CD4-positive, alpha-beta T cell treated with Interleukin-1 beta for 1 hour (primary cell): ENCODE measurements around the gene KCNC3.
"Not testable (repeated sequence)": the region's sequence is repeated elsewhere in the genome, so short reads cannot be mapped to it uniquely, and the experiment has no call there.

Experiments used
- DNase-seq, 2 donors: peaks; one replicate each; pipeline ENCODE4 v3.0.0-alpha.2; 2020 to 2022

KCNC3 gene

DNA sequence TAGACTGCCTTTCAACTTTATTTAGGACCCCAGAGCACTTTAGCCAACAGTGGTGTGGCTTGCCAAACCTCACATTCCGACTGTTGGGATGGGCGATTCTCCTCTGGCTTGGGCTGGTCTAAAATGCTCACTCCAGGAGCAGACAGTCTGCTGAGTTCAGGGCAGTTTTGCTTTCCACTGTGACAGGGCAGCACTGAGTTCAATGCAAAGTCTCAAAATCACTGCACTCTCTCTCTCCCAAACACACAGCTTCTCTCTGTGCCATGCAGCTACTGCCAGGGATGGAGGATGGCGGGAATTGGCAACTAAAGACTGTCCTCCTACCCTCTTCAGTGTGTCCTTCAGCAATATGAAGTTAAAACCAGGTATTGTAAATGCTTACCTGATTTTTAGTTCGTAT, 23.1 kb upstream of the KCNC3 start:
- DNase-seq: no peak

DNA sequence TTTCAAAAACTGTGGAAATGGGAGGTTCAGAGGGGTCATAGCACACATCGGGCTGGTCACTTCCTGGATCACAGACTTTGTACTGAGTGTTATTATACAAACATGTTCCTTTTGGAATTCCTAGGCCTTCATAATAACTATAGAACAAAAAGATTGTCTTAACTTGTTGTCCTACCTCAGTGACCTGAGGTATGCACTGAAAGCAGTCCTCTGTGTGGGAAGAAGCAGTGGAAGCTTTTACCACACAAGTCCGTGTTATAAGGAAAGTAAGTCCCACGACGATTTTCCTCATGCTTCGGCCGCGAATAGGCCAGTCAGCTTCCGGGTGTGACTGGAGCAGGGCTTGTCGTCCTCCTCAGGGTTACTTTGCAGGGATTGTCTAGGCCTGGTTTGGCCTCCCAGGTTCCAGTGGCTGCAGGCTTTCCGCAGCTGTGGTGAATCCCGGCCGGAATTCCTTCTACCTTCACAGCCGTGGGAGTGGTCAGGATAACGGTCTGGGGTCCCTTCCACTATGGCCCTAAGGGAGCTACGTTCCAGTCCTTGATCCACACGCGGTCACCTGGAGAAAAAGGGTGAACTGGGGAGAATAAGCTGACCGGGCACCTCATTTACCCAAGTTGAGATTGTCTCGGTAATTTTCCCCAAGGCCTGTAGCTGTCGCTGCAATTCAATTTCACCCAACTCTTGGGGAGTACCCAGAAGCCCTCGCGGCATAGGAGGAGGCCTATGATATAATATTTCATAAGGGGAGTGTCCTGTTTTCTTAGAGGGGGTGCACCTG, 20.3 kb upstream of the KCNC3 start:
- DNase-seq: no peak

GRCh38 chr19:50347089-50347581, 18.0 kb upstream of the KCNC3 start:
- peak in 1 of 2 donors; percentile 61 for DNase-seq

DNA sequence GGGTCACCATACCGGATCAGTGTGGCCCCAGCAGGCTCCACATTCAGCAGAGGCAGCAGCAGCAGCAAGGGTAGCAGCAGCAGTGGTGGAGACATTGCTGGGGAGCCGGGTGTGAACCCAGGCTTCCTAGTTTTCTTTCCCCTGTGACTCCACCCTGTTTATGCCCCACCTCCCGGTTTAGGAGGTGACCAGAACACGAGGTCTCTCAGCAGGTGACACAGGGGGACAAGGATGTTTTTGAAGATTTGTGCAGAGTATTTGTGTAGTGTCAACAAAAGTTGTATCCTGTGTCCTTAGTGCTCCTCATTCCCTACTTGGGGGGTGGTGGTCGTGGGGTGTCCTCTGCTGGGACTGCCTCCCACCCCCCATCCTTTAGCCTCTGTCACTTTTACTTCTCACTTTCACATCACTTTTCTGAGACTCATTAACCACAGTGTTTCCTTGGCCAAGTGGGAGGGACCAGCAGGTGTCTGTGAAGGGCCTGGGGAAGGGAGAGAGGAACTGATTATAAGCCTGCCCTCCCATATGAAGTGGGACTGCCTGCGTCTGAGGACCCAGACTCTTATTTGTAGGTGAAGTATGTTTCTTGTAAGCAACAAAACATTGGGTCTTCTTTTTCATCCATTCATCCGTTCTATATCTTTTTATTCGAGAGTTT, 15.6 kb upstream of the KCNC3 start:
- peak in 1 of 2 donors; percentile 66 for DNase-seq

- peak in 1 of 2 donors; percentile 44 for DNase-seq
These were observed 12.0 kb upstream of the KCNC3 start for GRCh38 chr19:50341091-50341564.

DNA sequence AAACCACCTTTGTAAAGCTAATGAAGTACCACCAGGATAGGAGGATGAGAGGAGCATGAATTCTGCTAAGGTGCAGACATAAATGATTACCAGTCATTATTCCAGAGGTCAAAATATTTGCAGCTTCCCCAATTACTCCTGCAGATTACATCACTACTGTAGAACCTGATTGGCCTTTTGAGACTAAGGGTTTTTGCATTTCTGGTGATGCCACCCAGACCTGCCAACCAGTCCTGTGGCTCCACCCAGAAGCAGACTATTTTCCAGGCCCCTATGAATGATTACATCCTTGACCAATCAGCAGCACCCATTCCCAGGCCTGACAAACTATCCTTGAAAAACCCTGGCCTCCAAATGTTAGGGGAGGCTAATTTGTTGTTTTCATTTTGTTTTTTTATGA, 11.2 kb upstream of the KCNC3 start:
- DNase-seq: peak in 1 of 2 donors; percentile 22

GRCh38 chr19:50337031-50337430, 7.9 kb upstream of the KCNC3 start:
- not testable (repeated sequence) for DNase-seq

DNA sequence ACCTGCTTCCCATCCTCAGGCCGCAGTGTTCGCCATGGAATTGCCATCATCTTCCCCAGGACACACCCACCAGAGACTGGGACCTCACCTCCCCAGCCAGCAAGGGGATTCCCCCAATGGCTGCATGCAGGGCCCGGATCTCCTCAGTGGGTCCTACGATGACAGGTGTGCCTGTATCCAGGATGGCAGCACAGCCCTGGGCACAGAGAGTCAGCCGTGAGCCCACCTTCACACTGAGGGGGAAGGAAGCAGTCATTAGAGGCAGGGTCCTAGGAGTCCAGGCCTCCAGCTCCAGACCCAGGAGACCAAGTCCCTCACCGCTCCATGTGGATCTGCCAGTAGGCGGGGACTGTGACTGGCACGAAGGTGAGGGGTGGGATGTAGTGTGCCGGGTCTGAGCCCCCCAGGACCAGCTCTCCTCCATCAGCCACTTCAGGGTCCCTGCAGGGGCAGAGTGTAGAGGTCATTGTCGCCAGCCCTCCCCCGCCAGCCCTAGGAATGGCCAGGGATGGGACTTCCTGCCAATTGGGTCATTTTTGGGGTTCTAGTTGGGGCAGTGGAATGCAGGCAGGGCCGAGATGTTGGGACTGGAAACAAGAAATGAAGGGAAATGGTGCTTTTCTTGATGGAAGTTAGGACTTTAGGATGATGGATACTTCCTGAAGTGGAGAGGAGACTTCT, 5.7 kb upstream of the KCNC3 start:
- no peak for DNase-seq

- DNase-seq: peak; percentile 81 to 85
These were observed 4.8 kb upstream of the KCNC3 start for GRCh38 chr19:50333737-50334617.

GRCh38 chr19:50333235-50333736, 4.1 kb upstream of the KCNC3 start:
- DNase-seq: peak; percentile 93

DNA sequence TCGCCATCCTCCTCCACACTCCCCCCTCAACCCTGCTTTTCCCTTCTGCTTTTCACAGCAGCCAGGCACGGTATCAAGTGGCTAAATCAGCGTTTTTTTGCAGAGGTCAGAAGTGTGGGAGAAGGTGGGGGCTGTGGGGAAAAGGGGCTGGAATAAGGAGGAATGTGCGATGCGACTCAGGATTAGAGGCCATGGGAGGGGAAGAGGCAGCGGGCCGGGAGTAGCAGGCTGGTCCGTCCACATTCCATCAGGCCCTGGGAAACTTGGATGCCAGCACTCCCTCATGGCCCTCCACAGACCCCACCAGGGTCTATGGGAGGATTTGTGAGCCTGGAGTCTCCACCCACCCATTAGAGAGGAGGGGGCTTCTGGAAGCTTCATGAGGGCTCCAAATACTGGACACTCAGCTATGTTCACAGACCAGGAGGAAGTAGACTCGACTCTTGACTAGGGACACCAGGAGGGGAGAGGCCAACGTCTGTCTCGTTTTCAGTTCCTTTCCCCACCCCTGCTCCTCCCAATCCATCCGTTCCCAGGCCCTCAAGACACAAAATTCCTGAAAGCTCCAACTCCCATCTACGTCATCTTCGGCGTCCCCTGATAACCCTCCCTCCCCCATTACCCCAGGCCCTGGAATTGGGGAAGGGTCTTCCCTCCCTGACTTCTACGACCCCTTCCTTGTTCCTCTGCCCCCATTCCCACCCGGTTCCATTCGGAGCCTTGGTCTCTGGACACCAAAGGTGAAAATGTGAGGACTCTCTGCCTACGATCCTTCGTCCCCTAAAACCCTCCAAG, 3.3 kb upstream of the KCNC3 start:
- DNase-seq: no peak

DNA sequence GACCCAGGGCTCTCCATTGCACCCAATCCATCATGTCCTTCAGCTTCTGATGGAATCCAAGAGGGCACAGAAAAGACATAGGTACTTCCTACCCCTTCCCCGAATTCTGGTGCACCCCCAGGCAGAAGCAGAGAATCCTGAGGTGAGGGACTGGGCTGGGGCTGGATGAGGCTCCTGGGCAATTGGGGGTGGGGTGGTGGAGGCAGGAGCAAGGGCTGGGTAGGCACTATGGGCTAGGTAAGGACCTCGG, 2.7 kb upstream of the KCNC3 start:
- DNase-seq: no peak

DNA sequence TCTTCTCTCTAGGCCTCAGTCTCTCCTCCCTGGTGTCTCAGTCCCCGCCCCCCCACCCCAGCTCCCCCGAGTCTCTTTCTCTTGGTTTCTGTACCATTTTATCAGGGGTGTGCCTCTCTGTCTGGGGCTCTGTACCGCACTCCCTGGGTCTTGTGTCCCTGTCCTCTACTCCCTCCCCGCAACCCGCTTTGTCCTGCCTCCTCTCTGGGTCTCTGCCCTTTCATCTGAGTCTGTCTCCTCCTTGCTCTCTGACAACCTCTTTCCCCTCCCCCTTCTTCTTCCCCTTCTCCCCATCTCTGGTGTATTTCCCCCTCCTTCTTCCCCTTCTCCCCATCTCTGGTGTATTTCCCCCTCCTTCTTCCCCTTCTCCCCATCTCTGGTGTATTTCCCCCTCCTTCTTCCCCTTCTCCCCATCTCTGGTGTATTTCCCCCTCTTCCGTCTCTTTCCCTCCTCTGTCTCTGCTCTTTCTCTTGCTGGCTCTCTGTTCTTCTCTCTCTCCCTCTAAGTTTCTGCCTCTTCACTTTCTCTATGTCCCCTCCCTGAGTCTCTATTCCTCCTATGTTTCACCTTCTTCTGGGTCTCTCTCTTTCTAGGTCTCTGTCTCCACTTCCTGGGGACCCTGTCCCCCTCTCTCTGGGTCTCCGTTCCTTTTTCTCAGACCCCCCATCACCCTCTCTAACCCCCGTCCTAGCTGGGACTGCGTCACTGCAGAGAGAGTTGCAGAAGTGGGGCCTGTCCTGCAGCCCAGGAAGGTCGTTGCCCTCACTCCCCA, 2.2 kb upstream of the KCNC3 start:
- DNase-seq: no peak

DNA sequence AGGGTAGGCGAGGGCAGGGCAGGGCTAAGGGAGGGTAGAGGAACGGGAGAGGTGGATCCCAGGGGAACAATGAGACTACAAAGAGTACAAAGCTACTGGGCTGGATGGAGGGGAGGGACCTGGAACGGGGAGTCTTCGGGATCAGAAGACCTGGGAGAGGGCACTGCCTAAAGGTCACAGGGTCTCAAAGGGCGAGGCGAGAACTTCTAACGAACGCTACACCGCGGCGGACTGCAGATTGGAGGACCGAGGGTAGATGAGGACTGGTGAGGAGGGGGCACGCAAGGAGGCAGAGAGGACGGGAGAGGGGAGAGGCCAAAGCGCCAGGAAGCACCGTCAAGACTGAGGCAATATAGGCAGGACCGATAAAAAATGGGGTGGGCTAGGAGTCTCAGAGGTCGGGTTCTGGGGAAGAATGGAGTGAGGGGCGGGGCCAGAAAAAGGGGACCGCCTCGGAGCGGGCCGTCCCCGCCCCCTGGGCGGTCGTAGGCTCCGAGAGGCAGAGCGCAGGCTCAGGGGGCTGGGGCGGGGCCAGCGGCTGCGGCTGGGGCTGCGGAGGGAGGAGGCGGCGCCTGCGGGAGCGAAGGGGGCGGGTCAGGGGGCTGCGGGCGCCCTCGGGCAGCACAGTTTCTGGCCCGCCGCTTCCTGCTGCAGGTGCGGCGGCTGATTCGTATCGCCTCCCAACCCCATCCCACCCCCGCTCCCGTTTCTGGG, 1.3 kb upstream of the KCNC3 start:
- DNase-seq: peak; percentile 86 to 89

GRCh38 chr19:50329926-50330294, 733 bp upstream of the KCNC3 start:
- not testable (repeated sequence) for DNase-seq

- DNase-seq: no peak
These were observed 368 bp downstream of the KCNC3 start for GRCh38 chr19:50328873-50329145.

- DNase-seq: no peak
These were observed 829 bp downstream of the KCNC3 start for GRCh38 chr19:50328224-50328872.

- no peak for DNase-seq
These were observed 1.5 kb downstream of the KCNC3 start for GRCh38 chr19:50327461-50328223.

- DNase-seq: no peak
These were observed 2.2 kb downstream of the KCNC3 start for GRCh38 chr19:50327013-50327412.
